Progenitor cell of endocrine pancreas (in vitro differentiated cells): Measurements from ENCODE around the gene SYNPO2. TPM values are rescaled to one million over a fixed set of nuclear protein-coding genes. Genes with fewer than 3 reads are reported as not detected.

Experiments used
- DNase-seq: peaks from one replicate; pipeline ENCODE4 v3.0.0; 2021; ENCODE audit warnings: low spot score; ENCODE audit not compliant: unreplicated experiment
- H3K27ac Mint-ChIP-seq: 2 replicates; pipeline ENCODE4 v1.8.0; 2021; ENCODE audit warnings: mild to moderate bottlenecking, moderate library complexity, mixed read lengths
- H3K27me3 Mint-ChIP-seq: 2 replicates; pipeline ENCODE4 v1.8.0; 2021; ENCODE audit warnings: mixed read lengths
- H3K36me3 Mint-ChIP-seq: 2 replicates; pipeline ENCODE4 v1.8.0; 2022; ENCODE audit warnings: mixed read lengths; ENCODE audit not compliant: insufficient read depth
- H3K4me1 Mint-ChIP-seq: 2 replicates; pipeline ENCODE4 v1.8.0; 2021; ENCODE audit warnings: low read depth, mixed read lengths
- H3K4me3 Mint-ChIP-seq: 2 replicates; pipeline ENCODE4 v1.8.0; 2021; ENCODE audit warnings: low read depth, mild to moderate bottlenecking, moderate library complexity, mixed read lengths
- H3K9me3 Mint-ChIP-seq: 2 replicates; pipeline ENCODE4 v1.8.0; 2021; ENCODE audit warnings: low read depth, mixed read lengths
- CTCF ChIP-seq: fragments of 200-600 bp; sonication (generic); IDR thresholded peaks from one replicate; pipeline ENCODE4 v1.5.0; 2021; ENCODE audit warnings: antibody characterized with exemption, mild to moderate bottlenecking; ENCODE audit not compliant: unreplicated experiment
- total RNA-seq: library from RNA; stranded (reverse); gene quantifications from 2 replicates; pipeline ENCODE4 v1.2.1, GENCODE V29; 2021

SYNPO2 gene
- total RNA-seq, 1 donor from 2014 or later: 1.3 TPM

- Mint-ChIP-seq H3K9me3 (no peaks in the 10 kb centered on the region), H3K4me3 (no peak overlapping the region), H3K27me3 (peaks cover 9% of the 10 kb centered on the region), H3K36me3 (no peaks in the 10 kb centered on the region), H3K4me1 (no peaks in the 10 kb centered on the region), H3K27ac (no peak overlapping the region)
- DNase-seq: no peak
- TF ChIP-seq CTCF: no peak
Measured at GRCh38 chr4:118979712-118980111, 91.1 kb downstream of the SYNPO2 start.

GRCh38 chr4:118981171-118981838, 92.7 kb downstream of the SYNPO2 start:
- no peak for DNase-seq
- H3K27ac Mint-ChIP-seq: no peak overlapping the region
- no peak overlapping the region for H3K4me3 Mint-ChIP-seq
- H3K4me1 Mint-ChIP-seq: no peaks in the 10 kb centered on the region
- no peaks in the 10 kb centered on the region for H3K9me3 Mint-ChIP-seq
- no peaks in the 10 kb centered on the region for H3K36me3 Mint-ChIP-seq
- H3K27me3 Mint-ChIP-seq: peaks cover 9% of the 10 kb centered on the region
- no peak for TF ChIP-seq CTCF

GRCh38 chr4:118981839-118982381, 93.3 kb downstream of the SYNPO2 start:
- Mint-ChIP-seq H3K4me1 (no peaks in the 10 kb centered on the region), H3K9me3 (no peaks in the 10 kb centered on the region), H3K4me3 (no peak overlapping the region), H3K27ac (no peak overlapping the region), H3K27me3 (peaks cover 9% of the 10 kb centered on the region), H3K36me3 (no peaks in the 10 kb centered on the region)
- peak; percentile 83 for TF ChIP-seq CTCF
- DNase-seq: peak; percentile 51

GRCh38 chr4:118983293-118983692, 94.6 kb downstream of the SYNPO2 start:
- Mint-ChIP-seq H3K27me3 (peaks cover 9% of the 10 kb centered on the region), H3K4me1 (no peaks in the 10 kb centered on the region), H3K36me3 (no peaks in the 10 kb centered on the region), H3K4me3 (no peak overlapping the region), H3K27ac (no peak overlapping the region), H3K9me3 (no peaks in the 10 kb centered on the region)
- no peak for TF ChIP-seq CTCF
- DNase-seq: no peak

GRCh38 chr4:118983831-118984230, 95.2 kb downstream of the SYNPO2 start:
- no peak for DNase-seq
- no peak for TF ChIP-seq CTCF
- H3K27me3 Mint-ChIP-seq: peaks cover 9% of the 10 kb centered on the region
- no peaks in the 10 kb centered on the region for H3K4me1 Mint-ChIP-seq
- no peak overlapping the region for H3K27ac Mint-ChIP-seq
- H3K36me3 Mint-ChIP-seq: no peaks in the 10 kb centered on the region
- H3K4me3 Mint-ChIP-seq: no peak overlapping the region
- H3K9me3 Mint-ChIP-seq: no peaks in the 10 kb centered on the region
